HEK293 (cell line): ENCODE data around the gene RGL3.
"Not testable (repeated sequence)": the region's sequence is repeated elsewhere in the genome, so short reads cannot be mapped to it uniquely, and the experiment has no call there.

Experiments used
- CTCF ChIA-PET: fragments of 350-600 bp; formaldehyde crosslinking; extraction: SDS; loops from one replicate; lab custom pipeline; 2021; ENCODE audit warnings: antibody characterized with exemption; lab: Yijun Ruan, JAX
- POLR2A ChIA-PET: fragments of 300-600 bp; formaldehyde crosslinking; extraction: SDS; loops from one replicate; lab custom pipeline; 2020; ENCODE audit warnings: antibody characterized with exemption, inconsistent platforms; lab: Yijun Ruan, JAX
- H3K27ac ChIP-seq: fragments of 200-500 bp; sonication (Bioruptor generic); 2 replicates; pipeline ENCODE4 v1.5.1; 2014; ENCODE audit warnings: low read depth, low read length, control low read depth, inconsistent platforms; ENCODE audit errors: extremely low read depth
- H3K36me3 ChIP-seq, 2 experiments: fragments of 200-500 bp in 1 of 2; sonication (Bioruptor generic) in 1 of 2; 1 replicate in 1 of 2; 2 replicates in 1 of 2; pipeline ENCODE4 v1.5.1; 2014 to 2017; ENCODE audit warnings: inconsistent platforms in 2 of 2, low read length in 2 of 2; ENCODE audit not compliant: control insufficient read depth in 2 of 2, insufficient read depth in 1 of 2
- H3K4me1 ChIP-seq: fragments of 200-500 bp; sonication (Bioruptor generic); 2 replicates; pipeline ENCODE4 v1.5.1; 2014; ENCODE audit warnings: mild to moderate bottlenecking, low read length, inconsistent platforms; ENCODE audit not compliant: control insufficient read depth, insufficient read depth
- H3K4me3 ChIP-seq: 2 replicates; pipeline ENCODE4 v1.5.1; 2011; ENCODE audit warnings: low read depth, mild to moderate bottlenecking, control low read depth, low read length, moderate library complexity
- H3K9me3 ChIP-seq: fragments of 200-500 bp; sonication (Bioruptor generic); 2 replicates; pipeline ENCODE4 v1.5.1; 2014; ENCODE audit warnings: low read depth, low read length, inconsistent platforms; ENCODE audit not compliant: control insufficient read depth, insufficient read depth
- FEZF1 ChIP-seq: fragments of 450-650 bp; formaldehyde crosslinking; IDR thresholded peaks from 2 replicates; pipeline ENCODE4 v1.5.1; 2016; ENCODE audit warnings: missing biosample characterization, missing genetic modification characterization
- GFI1B ChIP-seq: fragments of 450-650 bp; formaldehyde crosslinking; IDR thresholded peaks from 2 replicates; pipeline ENCODE4 v1.5.1; 2016; ENCODE audit warnings: missing biosample characterization, missing genetic modification characterization
- HOXD13 ChIP-seq: sonication (generic); formaldehyde crosslinking; IDR thresholded peaks from 2 replicates; pipeline ENCODE4 v1.8.0; 2022; ENCODE audit warnings: missing genetic modification reagents, borderline replicate concordance
- KLF10 ChIP-seq: fragments of 450-650 bp; IDR thresholded peaks from 2 replicates; pipeline ENCODE4 v1.5.1; 2018; ENCODE audit warnings: missing biosample characterization, mild to moderate bottlenecking, missing genetic modification characterization
- KLF9 ChIP-seq: fragments of 450-650 bp; formaldehyde crosslinking; IDR thresholded peaks from 2 replicates; pipeline ENCODE4 v1.5.1; 2016; ENCODE audit warnings: missing biosample characterization, missing genetic modification characterization, low read depth
- PRDM10 ChIP-seq: fragments of 450-650 bp; formaldehyde crosslinking; IDR thresholded peaks from 2 replicates; pipeline ENCODE4 v1.5.1; 2016; ENCODE audit warnings: missing biosample characterization, missing genetic modification characterization
- RBAK ChIP-seq: fragments of 450-650 bp; formaldehyde crosslinking; IDR thresholded peaks from 2 replicates; pipeline ENCODE4 v1.5.1; 2016; ENCODE audit warnings: missing biosample characterization, missing genetic modification characterization
- SP2 ChIP-seq: fragments of 450-650 bp; formaldehyde crosslinking; IDR thresholded peaks from 2 replicates; pipeline ENCODE4 v1.5.1; 2016; ENCODE audit warnings: missing biosample characterization, missing genetic modification characterization
- TRIM28 ChIP-seq: IDR thresholded peaks from 2 replicates; pipeline ENCODE4 v1.6.1; 2011; ENCODE audit warnings: low read length, control low read depth, borderline replicate concordance
- ZBTB1 ChIP-seq: fragments of 450-650 bp; formaldehyde crosslinking; IDR thresholded peaks from 2 replicates; pipeline ENCODE4 v1.5.1; 2016; ENCODE audit warnings: missing biosample characterization, missing genetic modification characterization
- ZBTB17 ChIP-seq: fragments of 450-650 bp; formaldehyde crosslinking; IDR thresholded peaks from 2 replicates; pipeline ENCODE4 v1.5.1; 2016; ENCODE audit warnings: missing biosample characterization, missing genetic modification characterization
- ZBTB7A ChIP-seq: fragments of 450-650 bp; formaldehyde crosslinking; IDR thresholded peaks from 2 replicates; pipeline ENCODE4 v1.5.1; 2016; ENCODE audit warnings: low read depth, missing biosample characterization, missing genetic modification characterization
- ZFP3 ChIP-seq: fragments of 450-650 bp; formaldehyde crosslinking; IDR thresholded peaks from 2 replicates; pipeline ENCODE4 v1.5.1; 2016; ENCODE audit warnings: low read depth, missing biosample characterization, missing genetic modification characterization
- ZNF133 ChIP-seq: fragments of 450-650 bp; formaldehyde crosslinking; IDR thresholded peaks from 2 replicates; pipeline ENCODE4 v1.5.1; 2016; ENCODE audit warnings: missing biosample characterization, missing genetic modification characterization
- ZNF214 ChIP-seq: fragments of 450-650 bp; formaldehyde crosslinking; IDR thresholded peaks from 2 replicates; pipeline ENCODE4 v1.5.1; 2017; ENCODE audit warnings: missing biosample characterization, mild to moderate bottlenecking, missing genetic modification characterization, borderline replicate concordance
- ZNF248 ChIP-seq: fragments of 450-650 bp; formaldehyde crosslinking; IDR thresholded peaks from 2 replicates; pipeline ENCODE4 v1.5.1; 2017; ENCODE audit warnings: missing biosample characterization, missing genetic modification characterization
- ZNF335 ChIP-seq: fragments of 450-650 bp; formaldehyde crosslinking; conservative IDR thresholded peaks from 2 replicates; pipeline ENCODE4 v1.5.1; 2016; ENCODE audit warnings: missing biosample characterization, missing genetic modification characterization
- ZNF362 ChIP-seq: fragments of 450-650 bp; formaldehyde crosslinking; IDR thresholded peaks from 2 replicates; pipeline ENCODE4 v1.5.1; 2016; ENCODE audit warnings: missing biosample characterization, missing genetic modification characterization
- ZNF37A ChIP-seq: fragments of 450-650 bp; IDR thresholded peaks from 2 replicates; pipeline ENCODE4 v1.5.1; 2018; ENCODE audit warnings: missing biosample characterization, missing genetic modification characterization
- ZNF394 ChIP-seq: fragments of 450-650 bp; formaldehyde crosslinking; IDR thresholded peaks from 2 replicates; pipeline ENCODE4 v1.5.1; 2016; ENCODE audit warnings: missing biosample characterization, missing genetic modification characterization, mild to moderate bottlenecking, moderate library complexity, borderline replicate concordance
- ZNF449 ChIP-seq: fragments of 450-650 bp; formaldehyde crosslinking; IDR thresholded peaks from 2 replicates; pipeline ENCODE4 v1.5.1; 2017; ENCODE audit warnings: missing biosample characterization, mild to moderate bottlenecking, missing genetic modification characterization, moderate library complexity
- ZNF548 ChIP-seq: fragments of 450-650 bp; formaldehyde crosslinking; IDR thresholded peaks from 2 replicates; pipeline ENCODE4 v1.5.1; 2016; ENCODE audit warnings: missing biosample characterization, missing genetic modification characterization
- ZNF571 ChIP-seq: fragments of 450-650 bp; formaldehyde crosslinking; IDR thresholded peaks from 2 replicates; pipeline ENCODE4 v1.5.0; 2017; ENCODE audit warnings: missing biosample characterization, missing genetic modification characterization
- ZNF629 ChIP-seq: fragments of 450-650 bp; formaldehyde crosslinking; IDR thresholded peaks from 2 replicates; pipeline ENCODE4 v1.5.1; 2017; ENCODE audit warnings: missing biosample characterization, missing genetic modification characterization
- ZNF654 ChIP-seq: fragments of 450-650 bp; formaldehyde crosslinking; IDR thresholded peaks from 2 replicates; pipeline ENCODE4 v1.5.1; 2016; ENCODE audit warnings: low read depth, missing biosample characterization, missing genetic modification characterization
- ZNF837 ChIP-seq: fragments of 450-650 bp; formaldehyde crosslinking; IDR thresholded peaks from 2 replicates; pipeline ENCODE4 v1.5.1; 2016; ENCODE audit warnings: missing biosample characterization, missing genetic modification characterization
- ZXDB ChIP-seq: fragments of 450-650 bp; formaldehyde crosslinking; IDR thresholded peaks from 2 replicates; pipeline ENCODE4 v1.5.1; 2016; ENCODE audit warnings: missing biosample characterization, missing genetic modification characterization

RGL3 gene

GRCh38 chr19:11379269-11379845 lies 39.8 kb downstream of the RGL3 start:
- not testable (repeated sequence) for H3K4me1 ChIP-seq, H3K9me3 ChIP-seq, H3K27ac ChIP-seq, H3K4me3 ChIP-seq
- ChIA-PET CTCF (interaction anchor here (1.4 to 5.6 kb wide), 5 partner anchors 37 to 105 kb away, joined by 3 to 66 read pairs (median 16); partner anchors contain the start of genes ODAD3, PRKCSH and RGL3), POLR2A (interaction anchor here (0.7 to 2.7 kb wide), 2 partner anchors 34 to 56 kb away, joined by 3 to 27 read pairs; partner anchors contain the start of genes CCDC159, ODAD3, PRKCSH and TMEM205)
- H3K36me3 ChIP-seq, result peaks cover 0 to 21% of the 10 kb centered on the region in 2 experiments; a peak in 2 of 3 replicates
- peak; percentile 57; the same call in 1 of the 2 replicates for TF ChIP-seq KLF9 (tag by site-specific recombination)
- TF ChIP-seq, all 188 proteins: peak for 1; not testable (repeated sequence) for 187

GRCh38 chr19:11378319-11379189 lies 40.6 kb downstream of the RGL3 start:
- CTCF ChIA-PET, result interaction anchor here (0.9 to 5.6 kb wide), 8 partner anchors 20 to 104 kb away, joined by 3 to 66 read pairs (median 8); partner anchors contain the start of genes RGL3 and TSPAN16
- no peak overlapping the region for H3K27ac ChIP-seq
- TF ChIP-seq KLF10 (tag by site-specific recombination), result no peak
- TF ChIP-seq ZNF629 (tag by site-specific recombination), result 0 out of 2 replicates have a peak, but pooled peaks have one; percentile 28
- peak; percentile 98 for TF ChIP-seq ZFP3
- TF ChIP-seq HOXD13 (CRISPR knock-in tag), result no peak
- TF ChIP-seq ZNF362, result no peak
- no peak for TF ChIP-seq TRIM28
- no peak for TF ChIP-seq ZBTB7A
- TF ChIP-seq ZBTB1 (tag by site-specific recombination), result no peak
- peak; percentile 34; the same call in 1 of the 2 replicates for TF ChIP-seq ZNF335
- no peak for TF ChIP-seq PRDM10
- no peak for TF ChIP-seq ZNF394 (tag by site-specific recombination)
- TF ChIP-seq ZNF654 (tag by site-specific recombination), result peak; percentile 26
- TF ChIP-seq ZNF837, result no peak
- no peak for TF ChIP-seq FEZF1
- no peak for TF ChIP-seq ZNF214
- no peak for TF ChIP-seq ZNF37A (tag by site-specific recombination)
- TF ChIP-seq ZNF548 (tag by site-specific recombination), result no peak
- TF ChIP-seq KLF9 (tag by site-specific recombination), result no peak
- no peak for TF ChIP-seq ZNF571 (tag by site-specific recombination)
- no peak for TF ChIP-seq GFI1B
- TF ChIP-seq ZXDB (tag by site-specific recombination), result peak; percentile 86
- TF ChIP-seq RBAK, result no peak
- no peak for TF ChIP-seq ZNF449 (tag by site-specific recombination)
- no peak for TF ChIP-seq SP2 (tag by site-specific recombination)
- peak; percentile 54; the same call in 1 of the 2 replicates for TF ChIP-seq ZBTB17
- TF ChIP-seq ZNF248, result no peak
- TF ChIP-seq ZNF133 (tag by site-specific recombination), result no peak

More at GRCh38 chr19:11378319-11379189, 40.6 kb downstream of the RGL3 start:
- peaks cover 4% of the 10 kb centered on the region for H3K4me1 ChIP-seq
- peaks cover 0 to 21% of the 10 kb centered on the region in 2 experiments; a peak in 2 of 3 replicates for H3K36me3 ChIP-seq
- no peak overlapping the region for H3K4me3 ChIP-seq
- no peaks in the 10 kb centered on the region for H3K9me3 ChIP-seq
- POLR2A ChIA-PET, result no interaction called here
